GM21723 (cell line): ENCODE results near the gene POU2F1.
"Not testable (repeated sequence)": the region's sequence is repeated elsewhere in the genome, so short reads cannot be mapped to it uniquely, and the experiment has no call there.

Experiments used
- ATAC-seq: cut with Tn5 transposase; IDR thresholded peaks from one replicate; pipeline ENCODE4 v1.9.1; 2021; ENCODE audit warnings: mild to moderate bottlenecking, moderate library complexity; ENCODE audit not compliant: unreplicated experiment

Gene POU2F1

GRCh38 chr1:167305706-167306277, 85.1 kb downstream of the POU2F1 start:
- ATAC-seq = no peak

DNA sequence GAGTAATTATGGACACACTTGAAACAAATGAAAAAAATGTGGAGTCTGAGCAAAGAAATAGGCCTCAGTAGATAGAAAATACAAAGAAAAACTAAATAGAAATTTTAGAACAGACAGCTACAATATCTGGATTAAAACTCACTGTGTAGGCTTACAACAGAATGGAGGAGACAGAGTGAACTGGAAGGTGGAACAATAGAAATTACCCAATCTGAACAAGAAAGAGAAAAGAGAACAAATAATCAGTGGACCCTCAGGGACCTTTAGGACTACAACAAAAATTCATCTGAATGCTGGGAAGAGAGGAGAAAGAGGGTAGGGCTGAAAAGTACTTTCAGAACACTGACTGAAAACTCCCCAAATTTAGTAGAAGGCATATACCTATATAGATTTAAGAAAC, 90.0 kb downstream of the POU2F1 start:
- ATAC-seq = no peak

DNA sequence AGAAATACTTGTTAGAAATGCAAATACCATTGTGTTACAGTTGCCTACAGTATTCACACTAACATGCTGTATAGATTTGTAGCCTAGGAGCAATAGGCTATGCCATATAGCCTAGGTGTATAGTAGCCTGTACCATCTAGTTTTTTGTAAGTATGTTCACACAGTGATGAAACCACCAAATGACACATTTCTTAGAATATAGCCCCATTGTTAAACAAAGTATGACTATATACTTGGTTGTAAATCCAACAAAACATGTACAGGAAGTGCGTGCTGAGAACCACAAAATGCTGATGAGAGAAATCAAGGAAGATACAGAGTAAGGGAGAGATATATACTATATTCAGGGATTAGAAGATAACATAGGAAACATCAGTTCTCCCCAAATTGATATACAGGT, 92.2 kb downstream of the POU2F1 start:
- no peak for ATAC-seq

- ATAC-seq = no peak
Measured at GRCh38 chr1:167314671-167315070, 94.0 kb downstream of the POU2F1 start.

DNA sequence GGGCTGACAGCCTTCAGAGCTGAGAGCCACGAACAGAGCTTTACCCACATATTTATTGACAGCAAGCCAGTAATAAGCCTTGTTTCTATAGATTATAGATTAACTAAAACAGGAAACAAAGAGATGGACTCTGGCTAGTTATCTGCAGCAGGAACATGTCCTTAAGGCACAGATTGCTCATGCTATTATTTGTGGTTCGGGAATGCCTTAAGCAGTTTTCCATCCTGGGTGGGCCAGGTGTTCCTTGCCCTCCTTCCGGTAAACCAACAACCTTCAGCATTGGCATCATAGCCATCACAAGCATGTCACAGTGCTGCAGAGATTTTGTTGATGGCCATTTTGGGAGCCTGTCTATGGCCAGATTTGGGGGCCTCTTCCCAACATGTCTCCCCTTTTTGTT, 96.8 kb downstream of the POU2F1 start:
- ATAC-seq = no peak

DNA sequence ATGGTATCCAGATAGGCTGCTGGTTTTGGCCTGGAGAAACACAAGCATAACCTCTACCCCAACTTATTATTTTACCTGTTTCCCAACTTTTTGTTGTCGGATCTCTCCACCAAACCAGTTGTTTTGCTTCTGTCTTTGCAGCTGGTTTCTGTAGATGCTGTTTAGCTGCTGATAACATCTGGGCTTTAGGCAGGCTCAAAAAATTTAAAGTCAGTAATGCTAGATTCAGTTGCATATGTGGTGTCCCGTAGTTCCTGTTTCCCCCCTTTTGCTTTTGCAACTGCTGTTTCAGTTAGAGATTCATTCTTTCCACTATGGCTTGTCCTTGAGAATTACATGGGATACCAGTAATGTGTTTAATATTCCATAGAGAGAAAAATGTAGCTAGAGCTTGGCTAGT, 98.5 kb downstream of the POU2F1 start:
- not testable (repeated sequence) for ATAC-seq

GRCh38 chr1:167322483-167322882, 101.8 kb downstream of the POU2F1 start:
- ATAC-seq = no peak

GRCh38 chr1:167325151-167325550, 104.5 kb downstream of the POU2F1 start:
- no peak for ATAC-seq

GRCh38 chr1:167328306-167328815, 107.7 kb downstream of the POU2F1 start:
- peak; percentile 1 for ATAC-seq

- peak; percentile 71 for ATAC-seq
Measured at GRCh38 chr1:167328816-167329483, 108.3 kb downstream of the POU2F1 start.

- ATAC-seq = peak; percentile 39
Measured at GRCh38 chr1:167330601-167331293, 110.1 kb downstream of the POU2F1 start.

DNA sequence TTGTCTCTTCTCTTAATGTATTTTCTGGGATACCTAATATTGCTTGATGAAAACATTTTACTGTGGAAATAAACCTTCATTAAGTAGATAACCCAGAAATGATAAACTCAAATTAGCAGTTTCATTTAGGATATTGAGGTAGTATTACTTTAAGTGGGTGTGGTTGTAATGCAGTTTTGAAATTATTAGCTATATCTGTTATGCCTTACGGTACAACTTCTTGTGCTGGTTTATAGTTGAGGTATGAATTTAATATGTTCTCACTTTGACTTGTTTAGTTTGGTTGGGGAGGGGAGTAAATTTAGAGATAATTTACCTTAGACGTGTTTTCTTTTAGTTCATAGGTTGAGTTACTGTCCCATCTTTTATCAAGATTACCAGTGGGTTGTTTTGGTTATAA, 111.0 kb downstream of the POU2F1 start:
- no peak for ATAC-seq

DNA sequence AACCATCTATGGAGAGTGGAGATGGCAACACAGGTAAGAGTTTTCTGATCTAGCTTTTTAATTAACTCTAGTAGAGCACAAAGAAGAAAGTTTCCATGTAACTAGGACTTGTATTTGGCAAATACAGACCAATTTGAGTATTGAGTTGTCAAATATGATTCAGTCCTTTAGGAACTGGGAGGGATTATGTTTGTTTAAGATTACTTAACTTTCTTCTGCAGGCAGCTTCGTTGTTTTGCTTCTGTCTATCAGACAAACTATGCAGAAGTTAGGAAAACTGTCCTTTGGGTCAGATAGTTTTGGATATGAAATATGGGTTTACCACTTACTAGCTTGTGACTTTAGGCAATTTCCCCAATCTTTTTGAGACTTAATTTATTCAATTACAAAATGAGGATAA, 111.8 kb downstream of the POU2F1 start:
- no peak for ATAC-seq

- ATAC-seq = no peak
Measured at GRCh38 chr1:167333124-167333523, 112.4 kb downstream of the POU2F1 start.

DNA sequence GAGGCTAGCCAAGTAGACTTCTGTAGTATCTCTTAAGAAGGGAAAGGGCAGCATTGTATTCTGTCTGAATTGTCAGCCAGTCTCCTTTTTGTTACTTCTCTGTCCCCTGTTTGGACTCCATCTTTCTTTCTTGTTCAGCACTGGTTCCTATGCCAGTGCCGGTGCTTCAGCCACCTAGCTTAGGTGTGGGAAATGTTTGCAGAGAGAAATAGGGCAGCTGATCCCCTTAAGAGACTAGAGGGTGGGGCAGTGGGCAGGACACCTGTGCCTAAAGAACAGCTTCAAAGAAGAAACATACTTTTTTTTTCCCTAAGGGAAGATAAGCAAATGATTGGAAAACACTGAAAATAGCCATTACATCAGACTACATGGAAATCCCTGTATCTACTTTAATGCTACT, 113.0 kb downstream of the POU2F1 start:
- no peak for ATAC-seq

DNA sequence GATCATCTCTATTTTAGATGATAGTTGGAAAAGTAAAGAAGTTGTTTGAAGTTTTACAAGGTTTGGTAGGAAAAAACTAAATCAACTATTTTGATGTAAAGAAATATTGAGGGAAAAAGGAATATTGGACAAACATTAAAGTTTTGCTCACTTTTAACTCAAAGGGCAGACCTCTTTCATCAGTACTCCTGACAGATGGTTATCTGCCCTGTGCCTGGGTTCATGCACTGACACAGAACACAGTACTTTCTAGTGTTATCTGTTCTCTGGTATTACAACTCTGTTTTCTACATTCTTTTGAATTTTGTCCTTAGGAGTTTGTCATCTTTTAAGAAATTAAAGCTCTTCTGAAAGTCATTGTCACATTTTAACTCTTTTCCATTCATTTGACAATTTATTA, 118.7 kb downstream of the POU2F1 start:
- ATAC-seq = no peak

GRCh38 chr1:167342846-167343245, 122.2 kb downstream of the POU2F1 start:
- ATAC-seq = peak; percentile 71

- no peak for ATAC-seq
Measured at GRCh38 chr1:167344112-167344511, 123.4 kb downstream of the POU2F1 start.

DNA sequence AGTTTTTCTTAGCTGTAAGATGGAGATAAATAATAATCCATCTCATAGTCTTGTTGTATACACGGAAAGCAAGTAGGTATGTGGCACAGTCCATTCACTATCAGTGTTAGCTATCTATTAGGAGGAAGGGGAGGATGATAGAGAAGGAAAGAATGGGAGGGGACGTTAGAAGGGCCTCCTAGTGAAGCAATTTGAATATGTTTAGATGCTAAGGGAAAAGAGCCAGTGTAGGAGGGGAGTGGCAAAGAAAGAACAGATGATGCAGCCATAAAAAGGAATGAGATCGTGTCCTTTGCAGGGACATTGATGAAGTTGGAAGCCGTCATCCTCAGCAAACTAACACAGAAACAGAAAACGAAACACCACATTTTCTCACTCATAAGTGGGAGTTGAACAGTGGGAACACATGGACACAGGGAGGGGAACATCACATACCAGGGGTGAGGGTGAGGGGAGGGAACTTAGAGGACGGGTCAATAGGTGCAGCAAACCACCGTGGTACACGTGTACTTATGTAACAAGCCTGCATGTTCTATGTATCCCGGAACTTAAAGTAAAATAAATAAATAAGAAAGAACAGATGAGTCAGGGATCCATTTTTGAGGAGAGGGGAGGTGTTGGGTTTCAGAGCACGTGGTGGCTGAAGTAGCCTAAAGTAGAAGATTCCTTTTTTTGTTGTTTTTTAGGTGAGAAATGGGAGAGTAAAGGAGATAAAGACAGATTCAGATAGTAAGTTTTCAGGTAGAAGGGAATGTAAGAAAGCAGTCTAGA, 124.1 kb downstream of the POU2F1 start:
- ATAC-seq = no peak

GRCh38 chr1:167345386-167345733, 124.7 kb downstream of the POU2F1 start:
- no peak for ATAC-seq

DNA sequence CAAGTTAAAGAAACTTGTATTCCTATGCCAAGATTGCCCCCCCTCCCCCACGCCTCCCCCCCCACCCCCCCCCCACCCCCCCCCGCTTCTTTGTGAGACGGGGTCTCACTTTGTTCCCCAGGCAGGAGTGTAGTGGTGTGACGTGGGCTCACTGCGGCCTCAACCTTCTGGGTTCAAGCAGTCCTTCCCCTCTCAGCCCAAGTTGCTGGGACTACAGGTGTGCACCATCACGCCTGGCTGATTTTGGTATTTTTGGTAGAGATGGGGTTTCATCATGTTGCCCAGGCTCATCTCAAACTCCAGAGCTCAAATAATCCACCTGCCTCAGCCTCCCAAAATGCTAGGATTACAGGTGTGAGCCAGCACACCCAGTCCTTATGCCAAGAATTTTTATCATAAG, 136.6 kb downstream of the POU2F1 start:
- ATAC-seq = no peak
